Loucy (cell line): ENCODE measurements around the gene NUDT1.

Source experiments
- CTCF ChIP-seq: fragments of 200-600 bp; sonication (generic); conservative IDR thresholded peaks from 2 replicates; pipeline ENCODE4 v1.5.1; 2014; ENCODE audit warnings: mild to moderate bottlenecking, antibody characterized with exemption, low read length
- EZH2phosphoT487 ChIP-seq: fragments of 200-600 bp; IDR thresholded peaks from 2 replicates; pipeline ENCODE4 v1.6.1; 2018; ENCODE audit warnings: antibody characterized with exemption, mild to moderate bottlenecking, moderate library complexity, borderline replicate concordance

- TF ChIP-seq CTCF (no peak; the same call in 1 of the 2 replicates), EZH2phosphoT487 (no peak)
Measured at GRCh38 chr7:2242541-2243429, 759 bp downstream of the NUDT1 start.
